Esophagus muscularis mucosa (tissue), 4 donors: Measurements from ENCODE around the gene HRAS. TPM values are rescaled to one million over a fixed set of nuclear protein-coding genes. Genes with fewer than 3 reads are reported as not detected.

Source experiments
- DNase-seq: peaks from one replicate; pipeline ENCODE4 v3.0.0-alpha.2; 2017; ENCODE audit errors: extremely low spot score
- H3K27ac ChIP-seq, 4 donors: fragments of 200-600 bp; sonication (generic); replicated peaks in 1 of 4; 1 replicate in 3 of 4; 2 replicates in 1 of 4; pipeline ENCODE4 v1.5.1; 2016 to 2019; ENCODE audit warnings: mild to moderate bottlenecking in 1 of 4
- H3K27me3 ChIP-seq, 4 donors: fragments of 200-600 bp; sonication (generic); one replicate each; pipeline versions ENCODE4 v1.5.1 to v1.6.0; 2016 to 2019
- H3K36me3 ChIP-seq, 4 donors: fragments of 200-600 bp; sonication (generic); one replicate each; pipeline ENCODE4 v1.5.1; 2016 to 2019
- H3K4me1 ChIP-seq, 4 donors: fragments of 200-600 bp; sonication (generic); one replicate each; pipeline ENCODE4 v1.5.1; 2016 to 2019
- H3K4me3 ChIP-seq, 4 donors: fragments of 200-600 bp; sonication (generic); 1 replicate in 2 of 4; 2 replicates in 2 of 4; pipeline ENCODE4 v1.5.1; 2016 to 2019; ENCODE audit warnings: mild to moderate bottlenecking in 4 of 4, moderate library complexity in 1 of 4
- H3K9me3 ChIP-seq, 4 donors: fragments of 200-600 bp; sonication (generic); 1 replicate in 3 of 4; 2 replicates in 1 of 4; pipeline ENCODE4 v1.5.1; 2016 to 2019
- EP300 ChIP-seq: sonication (generic); formaldehyde crosslinking; IDR thresholded peaks from one replicate; pipeline ENCODE4 v1.6.1; 2017; ENCODE audit warnings: antibody characterized with exemption
- POLR2A ChIP-seq: fragments of 450-650 bp; IDR thresholded peaks from one replicate; pipeline ENCODE4 v1.6.1; 2017; ENCODE audit warnings: antibody characterized with exemption, moderate library complexity, mild to moderate bottlenecking, low read depth
- POLR2AphosphoS5 ChIP-seq, 2 donors: sonication (generic); formaldehyde crosslinking; IDR thresholded peaks; one replicate each; pipeline ENCODE4 v1.6.1; 2017; ENCODE audit warnings: antibody characterized with exemption in 2 of 2
- WGBS: methylation state at CpG from one replicate; pipeline ENCODE4 v1.1.5; 2018; 5-methylcytosine and 5-hydroxymethylcytosine counted together
- intact Hi-C: fragments of 100-400 bp; cut with DNase I; formaldehyde crosslinking; loops from one replicate; pipeline ENCODE4 v1.15.1; 2023
- total RNA-seq, 4 donors: library from RNA; depleted of rRNA; stranded (reverse); fragments of >200 nt; gene quantifications; one replicate each; pipeline versions ENCODE4 v1.1.0 to v1.2.1, GENCODE V29; 2016
- TF ChIP-seq, protein P1 (sequence below), 3 experiments: fragments of 200-600 bp in 2 of 3; fragments of 450-650 bp in 1 of 3; sonication (generic) in 2 of 3; IDR thresholded peaks; one replicate each; pipeline ENCODE4 v1.5.1; 2017 to 2019; ENCODE audit warnings: antibody characterized with exemption in 3 of 3, mild to moderate bottlenecking in 2 of 3, moderate library complexity in 1 of 3

Gene HRAS
- total RNA-seq, result 10 to 100 TPM; 45.7 to 85.2 (median 61.7) TPM

DNA sequence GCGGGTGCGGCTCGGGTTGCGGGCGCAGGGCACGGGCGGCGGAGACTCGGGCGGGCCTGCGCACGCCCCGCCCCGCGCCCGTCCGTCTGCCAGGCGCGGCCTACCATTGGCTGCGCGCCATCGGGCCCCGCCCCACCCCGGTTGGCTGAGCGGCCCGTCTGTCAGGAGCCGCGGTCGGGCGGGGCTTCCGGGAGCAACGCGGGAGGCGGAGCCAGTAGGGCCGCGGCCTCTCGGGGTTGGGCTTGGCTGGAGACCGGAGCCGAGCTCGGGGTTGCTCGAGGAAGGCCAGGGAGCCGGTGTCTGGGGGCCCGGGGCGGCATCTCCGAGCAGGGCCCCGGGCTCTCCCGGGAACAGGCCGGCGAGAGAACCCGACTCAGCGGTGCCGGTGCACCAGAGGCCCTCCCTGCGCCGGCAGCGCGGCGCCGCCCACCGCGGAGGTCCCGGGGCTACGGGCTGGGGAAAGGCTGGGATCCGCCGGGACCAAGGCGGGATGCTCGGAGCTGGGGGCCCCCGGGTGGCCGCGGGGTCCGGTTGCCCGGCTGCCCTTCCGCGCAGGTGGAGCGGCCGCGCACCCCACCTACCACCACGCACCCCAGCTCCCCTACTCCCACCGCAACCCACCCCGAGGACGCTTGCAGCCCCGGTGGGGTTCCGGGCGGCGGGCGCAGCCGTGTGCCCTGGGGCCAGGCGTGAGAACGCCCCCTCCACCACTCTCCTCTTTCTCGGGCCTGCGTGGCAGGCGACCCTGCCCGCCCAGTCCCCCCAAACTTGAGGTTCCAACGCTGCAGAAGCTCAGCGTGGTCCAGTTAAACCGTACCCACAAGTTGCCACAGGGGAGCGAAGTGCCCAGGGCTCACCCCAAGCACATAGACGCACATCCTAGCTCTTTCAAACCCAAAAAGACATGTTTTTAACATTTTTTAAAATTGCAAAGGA is at the start of gene HRAS:
HRAS (minus strand) TSS at position 58 of the 936 bp plus-strand sequence.
- H3K27ac ChIP-seq, result peak within 1 kb of the TSS; percentile 72 to 89 (median 84)
- intact Hi-C loops, result no loop called here
- DNase-seq, result peak; percentile 98
- peak within 1 kb of the TSS; percentile 74 to 93 (median 90) for H3K4me3 ChIP-seq
- peaks cover 30 to 47% (median 45%) of the 10 kb centered on the region in 4 donors for H3K4me1 ChIP-seq
- no peaks in the 10 kb centered on the region for H3K9me3 ChIP-seq
- TF ChIP-seq POLR2AphosphoS5 (IDR thresholded peaks at IDR 0.05) (peak; percentile 81 to 83), POLR2A (no peak)
- H3K36me3 ChIP-seq, result peaks cover 21 to 31% (median 31%) of the 10 kb centered on the region in 4 donors
- 17% methylated on average over 12 of the region's 97 CpGs for WGBS
- peaks cover 0 to 36% (median 9%) of the 10 kb centered on the region in 4 donors for H3K27me3 ChIP-seq

DNA sequence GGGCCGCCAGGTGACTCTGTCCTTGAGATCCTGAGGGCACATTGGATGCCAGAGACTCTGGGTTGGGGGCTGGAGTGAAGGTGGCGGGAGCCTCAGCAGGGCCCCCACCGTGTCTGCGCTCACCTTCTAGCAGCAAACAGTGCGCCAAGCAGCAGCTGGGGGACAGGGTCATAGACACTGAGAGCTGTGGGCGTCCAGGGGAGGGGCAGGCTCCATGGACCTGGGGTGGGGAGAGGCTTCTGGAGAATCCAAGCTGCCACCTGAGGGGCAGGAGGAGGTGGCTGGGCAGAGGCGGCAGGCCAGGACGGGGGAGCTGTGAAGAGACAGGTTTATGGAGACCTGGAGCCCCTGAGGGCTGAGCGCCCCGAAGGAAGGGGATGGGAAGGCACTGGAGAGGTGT is 48.9 kb upstream of the HRAS start:
- intact Hi-C loops, result no loop called here
- H3K4me3 ChIP-seq, result no peak overlapping the region
- DNase-seq, result no peak
- peaks cover 15 to 26% (median 24%) of the 10 kb centered on the region in 4 donors for H3K4me1 ChIP-seq
- no peak for TF ChIP-seq POLR2AphosphoS5 (IDR thresholded peaks at IDR 0.05)
- TF ChIP-seq EP300, result no peak
- TF ChIP-seq POLR2A, result no peak
- TF ChIP-seq, protein P1, sequence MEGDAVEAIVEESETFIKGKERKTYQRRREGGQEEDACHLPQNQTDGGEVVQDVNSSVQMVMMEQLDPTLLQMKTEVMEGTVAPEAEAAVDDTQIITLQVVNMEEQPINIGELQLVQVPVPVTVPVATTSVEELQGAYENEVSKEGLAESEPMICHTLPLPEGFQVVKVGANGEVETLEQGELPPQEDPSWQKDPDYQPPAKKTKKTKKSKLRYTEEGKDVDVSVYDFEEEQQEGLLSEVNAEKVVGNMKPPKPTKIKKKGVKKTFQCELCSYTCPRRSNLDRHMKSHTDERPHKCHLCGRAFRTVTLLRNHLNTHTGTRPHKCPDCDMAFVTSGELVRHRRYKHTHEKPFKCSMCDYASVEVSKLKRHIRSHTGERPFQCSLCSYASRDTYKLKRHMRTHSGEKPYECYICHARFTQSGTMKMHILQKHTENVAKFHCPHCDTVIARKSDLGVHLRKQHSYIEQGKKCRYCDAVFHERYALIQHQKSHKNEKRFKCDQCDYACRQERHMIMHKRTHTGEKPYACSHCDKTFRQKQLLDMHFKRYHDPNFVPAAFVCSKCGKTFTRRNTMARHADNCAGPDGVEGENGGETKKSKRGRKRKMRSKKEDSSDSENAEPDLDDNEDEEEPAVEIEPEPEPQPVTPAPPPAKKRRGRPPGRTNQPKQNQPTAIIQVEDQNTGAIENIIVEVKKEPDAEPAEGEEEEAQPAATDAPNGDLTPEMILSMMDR (IDR thresholded peaks at IDR 0.05), result no peak
- H3K36me3 ChIP-seq, result peaks cover 51 to 76% (median 65%) of the 10 kb centered on the region in 4 donors
- H3K9me3 ChIP-seq, result no peaks in the 10 kb centered on the region
- WGBS, result 94% methylated on average over 5 of the region's 10 CpGs
- no peaks in the 10 kb centered on the region for H3K27me3 ChIP-seq
- H3K27ac ChIP-seq, result no peak overlapping the region

DNA sequence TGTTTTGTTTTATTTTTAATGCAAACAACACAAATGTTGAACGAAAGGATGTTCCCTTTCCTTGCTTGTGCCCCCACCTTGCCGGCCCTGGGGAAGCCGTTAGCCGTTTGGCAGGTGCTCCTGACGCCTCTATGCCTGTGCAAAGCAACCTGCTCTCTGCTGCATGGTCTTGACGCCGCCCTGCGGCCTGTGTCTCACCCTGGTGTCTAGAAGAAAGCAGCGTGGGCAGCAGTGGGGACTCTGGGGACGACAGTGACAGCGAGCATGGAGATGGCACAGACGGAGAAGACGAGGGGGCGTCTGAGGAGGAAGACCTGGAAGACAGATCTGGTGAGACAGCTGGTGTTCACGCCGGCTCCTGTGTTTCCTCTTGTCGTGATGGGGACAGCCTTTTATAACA is 46.4 kb upstream of the HRAS start:
- Histone ChIP-seq H3K27me3 (no peaks in the 10 kb centered on the region), H3K36me3 (peaks cover 31 to 51% (median 40%) of the 10 kb centered on the region in 4 donors), H3K4me3 (no peak overlapping the region), H3K27ac (no peak overlapping the region), H3K9me3 (no peaks in the 10 kb centered on the region), H3K4me1 (peaks cover 38 to 50% (median 47%) of the 10 kb centered on the region in 4 donors)
- TF ChIP-seq POLR2A (no peak), POLR2AphosphoS5 (IDR thresholded peaks at IDR 0.05) (no peak), EP300 (no peak)
- TF ChIP-seq, protein P1 (IDR thresholded peaks at IDR 0.05), result no peak
- WGBS, result 78% methylated on average over 17 of the region's 17 CpGs
- DNase-seq, result no peak
- intact Hi-C loops, result no loop called here

DNA sequence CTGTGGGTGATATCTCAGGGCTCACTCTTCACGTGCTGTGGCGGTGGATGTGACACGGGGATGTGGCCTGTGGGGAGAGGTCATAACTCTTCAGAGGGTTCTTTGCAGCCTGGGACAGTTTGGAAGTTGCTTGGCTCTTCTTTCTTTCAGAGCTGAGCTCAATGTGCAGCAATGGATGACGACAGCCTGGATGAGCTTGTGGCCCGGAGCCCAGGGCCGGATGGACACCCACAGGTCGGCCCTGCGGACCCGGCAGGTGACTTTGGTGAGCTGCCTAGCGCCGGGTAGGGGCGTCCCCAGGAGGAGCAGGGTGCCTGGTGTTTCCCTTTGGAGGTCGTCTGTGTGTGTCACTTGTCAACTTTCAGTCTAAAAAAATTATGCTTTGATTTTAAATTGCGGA is 46.0 kb upstream of the HRAS start:
- Histone ChIP-seq H3K9me3 (no peaks in the 10 kb centered on the region), H3K27me3 (no peaks in the 10 kb centered on the region), H3K27ac (no peak overlapping the region), H3K36me3 (peaks cover 30 to 47% (median 36%) of the 10 kb centered on the region in 4 donors), H3K4me3 (no peak overlapping the region), H3K4me1 (peaks cover 38 to 51% (median 47%) of the 10 kb centered on the region in 4 donors)
- intact Hi-C loops, result no loop called here
- TF ChIP-seq, protein P1 (IDR thresholded peaks at IDR 0.05), result no peak
- TF ChIP-seq POLR2A (no peak), POLR2AphosphoS5 (IDR thresholded peaks at IDR 0.05) (no peak), EP300 (no peak)
- 79% methylated on average over 8 of the region's 14 CpGs for WGBS
- no peak for DNase-seq

DNA sequence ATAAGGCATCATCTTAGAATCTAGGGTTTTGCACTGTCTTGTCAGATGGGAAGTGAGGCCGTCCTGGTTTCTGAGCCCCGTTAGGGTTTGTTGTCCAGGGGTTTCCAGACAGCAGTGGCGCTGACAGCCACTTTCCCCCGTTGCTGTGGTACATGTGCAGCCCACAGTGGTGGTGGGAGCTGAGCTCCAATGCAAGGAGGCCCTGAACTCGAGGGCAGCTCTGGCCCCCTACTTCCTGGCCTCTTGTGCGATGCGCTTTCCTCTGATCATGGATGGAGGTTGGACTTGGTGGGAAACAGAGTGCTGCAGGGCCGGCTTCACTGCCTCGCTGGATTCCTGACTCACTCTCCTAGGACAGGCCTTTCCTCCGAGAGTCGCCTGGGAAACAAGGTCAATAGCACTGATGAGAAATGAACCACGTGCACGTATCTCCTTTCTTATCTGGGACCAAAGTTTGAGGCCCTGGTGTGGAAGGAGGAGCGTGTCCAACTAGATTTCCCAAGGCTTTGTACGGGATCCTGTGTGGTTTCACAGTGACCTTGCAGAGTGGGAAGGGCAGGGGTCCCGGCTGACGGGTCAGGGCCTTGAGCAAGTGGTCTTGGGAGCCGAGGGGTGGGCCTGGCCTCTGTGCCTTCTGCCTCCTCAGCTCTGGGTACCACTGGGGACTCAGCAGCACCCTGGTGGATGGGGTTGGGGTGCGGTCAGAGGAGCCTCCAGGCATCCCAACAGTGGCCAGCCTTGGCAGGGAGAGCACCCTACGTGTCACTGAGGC is 44.6 kb upstream of the HRAS start:
- Histone ChIP-seq H3K9me3 (no peaks in the 10 kb centered on the region), H3K4me3 (no peak overlapping the region), H3K27ac (no peak overlapping the region), H3K36me3 (peaks cover 29 to 39% (median 32%) of the 10 kb centered on the region in 4 donors), H3K27me3 (no peaks in the 10 kb centered on the region), H3K4me1 (peaks cover 43 to 57% (median 53%) of the 10 kb centered on the region in 4 donors)
- no peak for DNase-seq
- 65% methylated on average over 12 of the region's 20 CpGs for WGBS
- TF ChIP-seq POLR2AphosphoS5 (IDR thresholded peaks at IDR 0.05) (no peak), POLR2A (no peak), EP300 (no peak)
- TF ChIP-seq, protein P1 (IDR thresholded peaks at IDR 0.05), result no peak
- intact Hi-C loops, result no loop called here
